ENCODE data around the gene PDE5A.
"Not testable (repeated sequence)": the region's sequence is repeated elsewhere in the genome, so short reads cannot be mapped to it uniquely, and the experiment has no call there.

PDE5A gene

DNA sequence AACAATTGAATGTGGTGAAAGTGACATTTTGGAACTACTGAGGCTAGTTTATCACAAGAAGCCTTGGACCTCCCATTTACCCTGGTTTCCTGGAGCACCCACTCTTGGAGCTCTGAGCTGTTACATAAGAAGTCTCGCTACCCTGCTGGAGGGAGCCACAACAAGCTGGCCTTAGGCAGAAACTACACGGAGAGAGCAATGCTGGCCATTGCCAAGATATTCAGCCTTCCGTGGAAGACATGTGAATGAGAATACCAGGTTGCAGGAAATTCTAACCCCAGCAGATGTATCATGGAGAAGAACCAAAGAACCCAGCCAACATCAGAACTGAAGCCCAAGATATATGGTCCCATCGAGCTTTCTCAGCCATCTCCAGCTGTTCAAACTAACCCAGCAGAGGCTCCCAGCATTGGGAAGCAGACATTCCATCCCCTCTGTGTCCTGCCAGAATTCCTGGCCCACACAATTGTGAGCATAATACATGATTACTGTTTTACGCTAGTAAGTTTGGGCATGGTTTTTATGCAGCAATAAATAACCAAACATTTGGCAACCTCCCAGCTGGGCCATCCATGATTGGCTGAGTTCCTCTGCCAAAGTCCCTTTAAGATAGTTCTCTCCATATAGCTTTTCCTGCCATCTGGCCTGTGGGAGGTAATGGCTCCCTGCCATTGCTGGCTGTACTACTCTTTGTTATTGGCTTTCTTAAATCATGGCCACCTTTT is 17.9 kb upstream of the PDE5A start:
- FAIRE-seq (no peak), DNase-seq (ENCODE audit: insufficient read length, low spot score) (no peak)
- TF ChIP-seq, protein P1, sequence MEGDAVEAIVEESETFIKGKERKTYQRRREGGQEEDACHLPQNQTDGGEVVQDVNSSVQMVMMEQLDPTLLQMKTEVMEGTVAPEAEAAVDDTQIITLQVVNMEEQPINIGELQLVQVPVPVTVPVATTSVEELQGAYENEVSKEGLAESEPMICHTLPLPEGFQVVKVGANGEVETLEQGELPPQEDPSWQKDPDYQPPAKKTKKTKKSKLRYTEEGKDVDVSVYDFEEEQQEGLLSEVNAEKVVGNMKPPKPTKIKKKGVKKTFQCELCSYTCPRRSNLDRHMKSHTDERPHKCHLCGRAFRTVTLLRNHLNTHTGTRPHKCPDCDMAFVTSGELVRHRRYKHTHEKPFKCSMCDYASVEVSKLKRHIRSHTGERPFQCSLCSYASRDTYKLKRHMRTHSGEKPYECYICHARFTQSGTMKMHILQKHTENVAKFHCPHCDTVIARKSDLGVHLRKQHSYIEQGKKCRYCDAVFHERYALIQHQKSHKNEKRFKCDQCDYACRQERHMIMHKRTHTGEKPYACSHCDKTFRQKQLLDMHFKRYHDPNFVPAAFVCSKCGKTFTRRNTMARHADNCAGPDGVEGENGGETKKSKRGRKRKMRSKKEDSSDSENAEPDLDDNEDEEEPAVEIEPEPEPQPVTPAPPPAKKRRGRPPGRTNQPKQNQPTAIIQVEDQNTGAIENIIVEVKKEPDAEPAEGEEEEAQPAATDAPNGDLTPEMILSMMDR (IDR thresholded peaks at IDR 0.05; ENCODE audit: insufficient read depth, missing control alignments): no peak

DNA sequence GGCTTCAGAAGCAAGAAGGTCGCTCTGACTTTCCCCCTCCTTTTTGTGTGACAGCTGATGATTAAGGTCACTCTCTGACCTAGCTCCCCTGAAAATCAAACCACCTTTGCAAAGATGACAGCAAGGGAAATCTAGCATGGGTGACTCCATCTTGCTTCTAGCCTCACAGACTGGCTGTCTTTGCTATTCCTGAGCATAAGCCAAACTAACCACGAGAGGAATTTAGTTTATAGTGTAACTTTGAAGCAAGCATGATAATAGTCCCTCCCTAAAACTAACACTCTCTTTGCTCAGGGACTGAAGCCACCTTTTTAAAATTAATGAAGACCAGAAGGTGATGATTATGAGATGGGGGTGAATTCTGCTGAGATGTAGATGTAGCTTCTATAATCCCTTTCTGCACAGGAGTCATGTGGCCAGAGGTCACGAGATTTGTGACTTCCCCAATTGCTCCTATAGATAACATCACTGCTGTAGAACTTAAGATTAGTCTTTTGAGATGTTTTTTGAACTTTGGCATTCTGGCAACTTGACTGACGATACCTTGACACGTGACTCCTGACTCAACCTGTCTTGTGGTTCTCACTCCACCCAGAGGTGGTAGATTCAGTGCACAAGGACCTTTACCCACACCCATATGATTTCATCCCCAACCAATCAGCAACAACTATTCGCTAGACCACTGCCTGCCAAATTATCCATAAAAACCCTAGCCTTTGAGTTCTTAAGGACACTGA is 14.9 kb upstream of the PDE5A start:
- FAIRE-seq (no peak), DNase-seq (ENCODE audit: insufficient read length, low spot score) (no peak)
- TF ChIP-seq, protein P1 (IDR thresholded peaks at IDR 0.05; ENCODE audit: insufficient read depth, missing control alignments): no peak

DNA sequence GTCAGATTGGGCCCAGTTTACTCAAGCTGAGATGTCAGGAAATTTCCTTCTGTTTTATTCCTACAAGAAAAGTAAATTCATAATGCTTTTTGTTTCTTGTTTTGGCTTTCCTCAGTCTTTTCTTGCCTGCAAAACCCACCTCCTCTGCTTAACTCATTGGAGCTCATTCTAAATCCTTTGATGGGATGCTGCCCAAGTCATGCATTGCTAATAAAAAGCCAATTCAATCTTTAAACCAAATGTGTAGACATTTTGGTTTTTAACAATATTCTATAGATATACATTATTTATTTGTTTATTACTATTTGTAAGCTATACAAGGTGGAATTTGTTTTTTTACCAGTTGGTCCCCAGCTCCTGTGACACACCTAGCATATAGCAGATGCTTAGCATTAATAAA is 13.2 kb upstream of the PDE5A start:
- FAIRE-seq: no peak
- no peak for DNase-seq (ENCODE audit: insufficient read length, low spot score)
- TF ChIP-seq, protein P1 (IDR thresholded peaks at IDR 0.05; ENCODE audit: insufficient read depth, missing control alignments): no peak

DNA sequence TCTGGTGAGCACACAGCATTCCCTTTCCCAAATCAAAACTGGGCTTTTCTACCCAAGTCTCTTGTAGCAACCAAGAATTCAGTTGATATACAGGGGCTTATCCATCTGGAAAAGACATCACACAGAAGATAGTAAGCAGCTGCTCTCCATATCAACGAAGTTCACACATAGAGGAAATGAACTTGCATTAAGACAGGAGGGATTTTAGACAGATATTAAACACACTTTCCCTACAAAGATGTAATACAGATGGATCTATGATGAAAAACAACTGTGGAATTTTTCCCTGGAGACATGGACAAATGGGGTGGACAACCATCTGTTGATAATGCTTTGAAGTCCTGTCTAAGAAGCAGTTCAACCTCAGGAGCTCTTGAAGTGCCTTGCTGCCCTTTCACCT is 9.8 kb upstream of the PDE5A start:
- DNase-seq (ENCODE audit: insufficient read length, low spot score) (no peak), FAIRE-seq (no peak)
- TF ChIP-seq, protein P1 (IDR thresholded peaks at IDR 0.05; ENCODE audit: insufficient read depth, missing control alignments): no peak

DNA sequence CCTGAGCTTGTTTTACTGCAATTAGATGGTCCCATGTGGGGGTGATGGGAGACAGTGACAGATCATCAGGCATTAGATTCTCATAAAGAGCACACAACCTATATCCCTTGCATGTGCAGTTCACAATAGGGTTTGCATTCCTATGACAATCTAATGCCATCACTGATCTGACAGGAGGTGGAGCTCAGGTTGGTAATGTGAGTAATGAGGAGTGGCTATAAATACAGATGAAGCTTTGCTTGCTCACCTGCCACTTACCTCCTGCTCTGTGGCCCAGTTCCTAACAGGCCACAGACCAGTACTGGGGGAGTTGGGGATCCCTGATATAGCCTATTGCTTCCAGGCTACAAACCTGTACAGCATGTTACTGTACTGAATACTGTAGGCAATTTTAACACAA is 8.2 kb upstream of the PDE5A start:
- not testable (repeated sequence) for DNase-seq (ENCODE audit: insufficient read length, low spot score); FAIRE-seq

DNA sequence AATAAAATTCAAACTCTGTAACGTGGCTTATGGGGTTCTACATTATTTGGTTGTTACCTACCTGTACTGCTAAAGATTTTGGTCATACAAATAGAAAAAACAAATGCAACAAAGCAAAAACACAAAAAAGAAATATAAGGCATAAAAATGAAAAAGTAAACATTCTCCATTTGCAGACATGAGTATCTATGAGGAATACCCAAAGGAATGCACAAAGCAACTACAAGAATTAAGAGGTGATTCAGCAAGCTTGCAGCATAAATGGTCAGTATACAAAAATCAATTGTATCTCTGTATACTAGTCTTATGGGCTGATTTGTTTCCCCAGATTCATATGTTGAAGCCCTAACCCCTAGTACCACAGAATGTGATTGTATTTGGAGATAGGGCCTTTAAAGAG is 3.6 kb upstream of the PDE5A start:
- FAIRE-seq (no peak), DNase-seq (ENCODE audit: insufficient read length, low spot score) (no peak)
- TF ChIP-seq, protein P1 (IDR thresholded peaks at IDR 0.05; ENCODE audit: insufficient read depth, missing control alignments): no peak

DNA sequence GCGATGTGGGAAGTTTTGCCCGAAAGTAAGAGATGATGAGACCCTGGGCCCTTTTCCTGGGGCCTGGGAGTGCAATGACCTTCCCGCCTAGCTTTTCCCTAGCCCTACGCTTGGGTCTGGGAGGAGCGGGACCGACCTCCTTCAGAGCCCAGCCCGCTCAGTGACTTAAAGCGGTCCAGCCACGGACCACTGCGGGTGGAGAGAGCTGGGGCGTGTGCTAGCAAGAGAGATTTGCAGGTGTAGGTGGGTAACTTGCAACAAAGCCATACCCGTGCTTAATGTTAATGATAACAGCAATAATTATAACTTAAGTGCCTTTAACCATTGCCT is 503 bp upstream of the PDE5A start:
- TF ChIP-seq, protein P1 (IDR thresholded peaks at IDR 0.05; ENCODE audit: insufficient read depth, missing control alignments): no peak
- no peak for DNase-seq (ENCODE audit: insufficient read length, low spot score)
- no peak for FAIRE-seq
